ENCODE measurements around the gene CCND2.

The CCND2 gene

GRCh38 chr12:4297617-4298016 is 24.1 kb downstream of the CCND2 start:
- DNase-seq: no peak
- Histone ChIP-seq H3K27me3 (replicated peaks in 2 of 5; ENCODE audit: control insufficient read depth in 4 of 5, insufficient read depth in 5 of 5, low read length in 4 of 5) (no peaks in the 10 kb centered on the region), H3K36me3 (ENCODE audit: control insufficient read depth in 4 of 4, insufficient read depth in 4 of 4, low read length in 3 of 4) (peaks cover 30 to 92% (median 73%) of the 10 kb centered on the region in 4 experiments), H3K4me1 (ENCODE audit: control extremely low read depth in 1 of 4, control insufficient read depth in 4 of 4, insufficient read depth in 4 of 4, low read length in 3 of 4) (peaks cover 0 to 13% (median 2%) of the 10 kb centered on the region in 4 experiments), H3K27ac (ENCODE audit: insufficient read depth in 1 of 2, low read depth in 1 of 2, low read length in 2 of 2, poor library complexity in 1 of 2, severe bottlenecking in 2 of 2) (no peak overlapping the region), H3K4me3 (ENCODE audit: control insufficient read depth in 1 of 7, extremely low read depth in 1 of 7, insufficient read depth in 4 of 7, low read depth in 2 of 7, low read length in 6 of 7) (no peak overlapping the region), H3K9me3 (ENCODE audit: control extremely low read depth in 1 of 5, control insufficient read depth in 4 of 5, insufficient read depth in 2 of 5, low read depth in 1 of 5, low read length in 4 of 5) (no peaks in the 10 kb centered on the region)
- ChIA-PET POLR2A (no interaction called here), CTCF (interaction anchor here (1.2 kb wide), 2 partner anchors 9 to 15 kb away, joined by 3 read pairs; no protein-coding TSS in a partner anchor)
- over 99% methylated on average over 11 of the region's 13 CpGs for WGBS (ENCODE audit: insufficient coverage)

- ChIA-PET POLR2A (no interaction called here), CTCF (interaction anchor here (1.2 kb wide), 1 partner anchor 191 kb away, joined by 3 read pairs; no protein-coding TSS in a partner anchor)
- 91% methylated on average over 5 of the region's 5 CpGs for WGBS (ENCODE audit: insufficient coverage)
- DNase-seq: no peak
- Histone ChIP-seq H3K36me3 (ENCODE audit: control insufficient read depth in 4 of 4, insufficient read depth in 4 of 4, low read length in 3 of 4) (peaks cover 38 to 92% (median 76%) of the 10 kb centered on the region in 4 experiments), H3K4me1 (ENCODE audit: control extremely low read depth in 1 of 4, control insufficient read depth in 4 of 4, insufficient read depth in 4 of 4, low read length in 3 of 4) (no peaks in the 10 kb centered on the region), H3K4me3 (ENCODE audit: control insufficient read depth in 1 of 7, extremely low read depth in 1 of 7, insufficient read depth in 4 of 7, low read depth in 2 of 7, low read length in 6 of 7) (no peak overlapping the region), H3K9me3 (ENCODE audit: control extremely low read depth in 1 of 5, control insufficient read depth in 4 of 5, insufficient read depth in 2 of 5, low read depth in 1 of 5, low read length in 4 of 5) (no peaks in the 10 kb centered on the region), H3K27ac (ENCODE audit: insufficient read depth in 1 of 2, low read depth in 1 of 2, low read length in 2 of 2, poor library complexity in 1 of 2, severe bottlenecking in 2 of 2) (no peak overlapping the region), H3K27me3 (replicated peaks in 2 of 5; ENCODE audit: control insufficient read depth in 4 of 5, insufficient read depth in 5 of 5, low read length in 4 of 5) (no peaks in the 10 kb centered on the region)
Observed at GRCh38 chr12:4300883-4301282, 27.3 kb downstream of the CCND2 start.

- WGBS (ENCODE audit: insufficient coverage): 95% methylated on average over 10 of the region's 11 CpGs
- Histone ChIP-seq H3K27ac (ENCODE audit: insufficient read depth in 1 of 2, low read depth in 1 of 2, low read length in 2 of 2, poor library complexity in 1 of 2, severe bottlenecking in 2 of 2) (no peak overlapping the region), H3K9me3 (ENCODE audit: control extremely low read depth in 1 of 5, control insufficient read depth in 4 of 5, insufficient read depth in 2 of 5, low read depth in 1 of 5, low read length in 4 of 5) (no peaks in the 10 kb centered on the region), H3K36me3 (ENCODE audit: control insufficient read depth in 4 of 4, insufficient read depth in 4 of 4, low read length in 3 of 4) (peaks cover 34 to 90% (median 74%) of the 10 kb centered on the region in 4 experiments), H3K4me1 (ENCODE audit: control extremely low read depth in 1 of 4, control insufficient read depth in 4 of 4, insufficient read depth in 4 of 4, low read length in 3 of 4) (no peaks in the 10 kb centered on the region), H3K27me3 (replicated peaks in 2 of 5; ENCODE audit: control insufficient read depth in 4 of 5, insufficient read depth in 5 of 5, low read length in 4 of 5) (no peaks in the 10 kb centered on the region), H3K4me3 (ENCODE audit: control insufficient read depth in 1 of 7, extremely low read depth in 1 of 7, insufficient read depth in 4 of 7, low read depth in 2 of 7, low read length in 6 of 7) (no peak overlapping the region)
- POLR2A ChIA-PET: no interaction called here
- DNase-seq: no peak
- CTCF ChIA-PET: interaction anchor here (0.6 to 1.2 kb wide), 2 partner anchors 192 to 194 kb away, joined by 3 read pairs; no protein-coding TSS in a partner anchor
Observed at GRCh38 chr12:4301932-4302501, 28.5 kb downstream of the CCND2 start.

GRCh38 chr12:4302881-4303280 is 29.3 kb downstream of the CCND2 start:
- ChIA-PET POLR2A (interaction anchor here (0.7 kb wide), 1 partner anchor 14 kb away, joined by 3 read pairs; no protein-coding TSS in a partner anchor), CTCF (no interaction called here)
- no peaks in the 10 kb centered on the region for H3K27me3 ChIP-seq (replicated peaks in 2 of 5; ENCODE audit: control insufficient read depth in 4 of 5, insufficient read depth in 5 of 5, low read length in 4 of 5)
- no peak for DNase-seq
- H3K27ac ChIP-seq (ENCODE audit: insufficient read depth in 1 of 2, low read depth in 1 of 2, low read length in 2 of 2, poor library complexity in 1 of 2, severe bottlenecking in 2 of 2): no peak overlapping the region
- no peak overlapping the region for H3K4me3 ChIP-seq (ENCODE audit: control insufficient read depth in 1 of 7, extremely low read depth in 1 of 7, insufficient read depth in 4 of 7, low read depth in 2 of 7, low read length in 6 of 7)
- no peaks in the 10 kb centered on the region for H3K9me3 ChIP-seq (ENCODE audit: control extremely low read depth in 1 of 5, control insufficient read depth in 4 of 5, insufficient read depth in 2 of 5, low read depth in 1 of 5, low read length in 4 of 5)
- 100% methylated on average over 5 of the region's 8 CpGs for WGBS (ENCODE audit: insufficient coverage)
- H3K4me1 ChIP-seq (ENCODE audit: control extremely low read depth in 1 of 4, control insufficient read depth in 4 of 4, insufficient read depth in 4 of 4, low read length in 3 of 4): peaks cover 0 to under 1% (median 0%) of the 10 kb centered on the region in 4 experiments
- H3K36me3 ChIP-seq (ENCODE audit: control insufficient read depth in 4 of 4, insufficient read depth in 4 of 4, low read length in 3 of 4): peaks cover 36 to 88% (median 71%) of the 10 kb centered on the region in 4 experiments

- WGBS (ENCODE audit: insufficient coverage): 92% methylated on average over 3 of the region's 3 CpGs
- Histone ChIP-seq H3K27me3 (replicated peaks in 2 of 5; ENCODE audit: control insufficient read depth in 4 of 5, insufficient read depth in 5 of 5, low read length in 4 of 5) (no peaks in the 10 kb centered on the region), H3K27ac (ENCODE audit: insufficient read depth in 1 of 2, low read depth in 1 of 2, low read length in 2 of 2, poor library complexity in 1 of 2, severe bottlenecking in 2 of 2) (no peak overlapping the region), H3K4me1 (ENCODE audit: control extremely low read depth in 1 of 4, control insufficient read depth in 4 of 4, insufficient read depth in 4 of 4, low read length in 3 of 4) (peaks cover 0 to 2% (median 0%) of the 10 kb centered on the region in 4 experiments), H3K36me3 (ENCODE audit: control insufficient read depth in 4 of 4, insufficient read depth in 4 of 4, low read length in 3 of 4) (peaks cover 38 to 87% (median 66%) of the 10 kb centered on the region in 4 experiments), H3K4me3 (ENCODE audit: control insufficient read depth in 1 of 7, extremely low read depth in 1 of 7, insufficient read depth in 4 of 7, low read depth in 2 of 7, low read length in 6 of 7) (no peak overlapping the region), H3K9me3 (ENCODE audit: control extremely low read depth in 1 of 5, control insufficient read depth in 4 of 5, insufficient read depth in 2 of 5, low read depth in 1 of 5, low read length in 4 of 5) (no peaks in the 10 kb centered on the region)
- no peak for DNase-seq
- ChIA-PET CTCF (no interaction called here), POLR2A (no interaction called here)
Observed at GRCh38 chr12:4303750-4304149, 30.2 kb downstream of the CCND2 start.

- peak in 2 of 3 donors; percentile 57 to 79 for DNase-seq
- Histone ChIP-seq H3K9me3 (ENCODE audit: control extremely low read depth in 1 of 5, control insufficient read depth in 4 of 5, insufficient read depth in 2 of 5, low read depth in 1 of 5, low read length in 4 of 5) (no peaks in the 10 kb centered on the region), H3K27ac (ENCODE audit: insufficient read depth in 1 of 2, low read depth in 1 of 2, low read length in 2 of 2, poor library complexity in 1 of 2, severe bottlenecking in 2 of 2) (no peak overlapping the region), H3K4me3 (ENCODE audit: control insufficient read depth in 1 of 7, extremely low read depth in 1 of 7, insufficient read depth in 4 of 7, low read depth in 2 of 7, low read length in 6 of 7) (no peak overlapping the region), H3K36me3 (ENCODE audit: control insufficient read depth in 4 of 4, insufficient read depth in 4 of 4, low read length in 3 of 4) (peaks cover 30 to 54% (median 40%) of the 10 kb centered on the region in 4 experiments), H3K27me3 (replicated peaks in 2 of 5; ENCODE audit: control insufficient read depth in 4 of 5, insufficient read depth in 5 of 5, low read length in 4 of 5) (no peaks in the 10 kb centered on the region), H3K4me1 (ENCODE audit: control extremely low read depth in 1 of 4, control insufficient read depth in 4 of 4, insufficient read depth in 4 of 4, low read length in 3 of 4) (peaks cover 0 to 2% (median 0%) of the 10 kb centered on the region in 4 experiments)
- WGBS (ENCODE audit: insufficient coverage): 78% methylated on average over 24 of the region's 25 CpGs
- ChIA-PET CTCF (interaction anchor here (1.2 to 1.3 kb wide), 2 partner anchors 8 to 187 kb away, joined by 3 to 4 read pairs; no protein-coding TSS in a partner anchor), POLR2A (no interaction called here)
Observed at GRCh38 chr12:4307593-4308333, 34.2 kb downstream of the CCND2 start.
